Ishikawa (cell line): ENCODE measurements around the gene ZMIZ1.

Experiments
- CEBPB ChIP-seq: IDR thresholded peaks from 2 replicates; pipeline ENCODE4 v1.6.1; 2012
- CREB1 ChIP-seq: IDR thresholded peaks from 2 replicates; pipeline ENCODE4 v1.6.1; 2012; ENCODE audit warnings: low read depth
- EGR1 ChIP-seq: IDR thresholded peaks from 2 replicates; pipeline ENCODE4 v1.6.1; 2012
- EP300 ChIP-seq: IDR thresholded peaks from 2 replicates; pipeline ENCODE4 v1.6.1; 2012; ENCODE audit warnings: borderline replicate concordance
- FOXM1 ChIP-seq: IDR thresholded peaks from 2 replicates; pipeline ENCODE4 v1.6.1; 2012; ENCODE audit warnings: low read depth, borderline replicate concordance
- NFIC ChIP-seq: IDR thresholded peaks from 2 replicates; pipeline ENCODE4 v1.6.1; 2012
- TCF12 ChIP-seq: IDR thresholded peaks from 2 replicates; pipeline ENCODE4 v1.6.1; 2012; ENCODE audit warnings: low read depth
- TEAD4 ChIP-seq: IDR thresholded peaks from 2 replicates; pipeline ENCODE4 v1.6.1; 2012
- YY1 ChIP-seq: IDR thresholded peaks from 2 replicates; pipeline ENCODE4 v1.6.1; 2012; ENCODE audit warnings: low read depth
- ZBTB7A ChIP-seq: IDR thresholded peaks from 2 replicates; pipeline ENCODE4 v1.6.1; 2012; ENCODE audit warnings: low read depth
- TF ChIP-seq, protein P1 (sequence below): IDR thresholded peaks from 2 replicates; pipeline ENCODE4 v1.6.1; 2012
- TF ChIP-seq, protein P2 (sequence below): IDR thresholded peaks from 2 replicates; pipeline ENCODE4 v1.6.1; 2012; ENCODE audit warnings: low read depth, mild to moderate bottlenecking

The ZMIZ1 gene

GRCh38 chr10:79342295-79342761 is 273.6 kb downstream of the ZMIZ1 start:
- TF ChIP-seq, protein P1, sequence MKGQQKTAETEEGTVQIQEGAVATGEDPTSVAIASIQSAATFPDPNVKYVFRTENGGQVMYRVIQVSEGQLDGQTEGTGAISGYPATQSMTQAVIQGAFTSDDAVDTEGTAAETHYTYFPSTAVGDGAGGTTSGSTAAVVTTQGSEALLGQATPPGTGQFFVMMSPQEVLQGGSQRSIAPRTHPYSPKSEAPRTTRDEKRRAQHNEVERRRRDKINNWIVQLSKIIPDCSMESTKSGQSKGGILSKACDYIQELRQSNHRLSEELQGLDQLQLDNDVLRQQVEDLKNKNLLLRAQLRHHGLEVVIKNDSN = no peak
- TF ChIP-seq, protein P2, sequence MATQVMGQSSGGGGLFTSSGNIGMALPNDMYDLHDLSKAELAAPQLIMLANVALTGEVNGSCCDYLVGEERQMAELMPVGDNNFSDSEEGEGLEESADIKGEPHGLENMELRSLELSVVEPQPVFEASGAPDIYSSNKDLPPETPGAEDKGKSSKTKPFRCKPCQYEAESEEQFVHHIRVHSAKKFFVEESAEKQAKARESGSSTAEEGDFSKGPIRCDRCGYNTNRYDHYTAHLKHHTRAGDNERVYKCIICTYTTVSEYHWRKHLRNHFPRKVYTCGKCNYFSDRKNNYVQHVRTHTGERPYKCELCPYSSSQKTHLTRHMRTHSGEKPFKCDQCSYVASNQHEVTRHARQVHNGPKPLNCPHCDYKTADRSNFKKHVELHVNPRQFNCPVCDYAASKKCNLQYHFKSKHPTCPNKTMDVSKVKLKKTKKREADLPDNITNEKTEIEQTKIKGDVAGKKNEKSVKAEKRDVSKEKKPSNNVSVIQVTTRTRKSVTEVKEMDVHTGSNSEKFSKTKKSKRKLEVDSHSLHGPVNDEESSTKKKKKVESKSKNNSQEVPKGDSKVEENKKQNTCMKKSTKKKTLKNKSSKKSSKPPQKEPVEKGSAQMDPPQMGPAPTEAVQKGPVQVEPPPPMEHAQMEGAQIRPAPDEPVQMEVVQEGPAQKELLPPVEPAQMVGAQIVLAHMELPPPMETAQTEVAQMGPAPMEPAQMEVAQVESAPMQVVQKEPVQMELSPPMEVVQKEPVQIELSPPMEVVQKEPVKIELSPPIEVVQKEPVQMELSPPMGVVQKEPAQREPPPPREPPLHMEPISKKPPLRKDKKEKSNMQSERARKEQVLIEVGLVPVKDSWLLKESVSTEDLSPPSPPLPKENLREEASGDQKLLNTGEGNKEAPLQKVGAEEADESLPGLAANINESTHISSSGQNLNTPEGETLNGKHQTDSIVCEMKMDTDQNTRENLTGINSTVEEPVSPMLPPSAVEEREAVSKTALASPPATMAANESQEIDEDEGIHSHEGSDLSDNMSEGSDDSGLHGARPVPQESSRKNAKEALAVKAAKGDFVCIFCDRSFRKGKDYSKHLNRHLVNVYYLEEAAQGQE = no peak
- no peak for TF ChIP-seq EP300

- TF ChIP-seq ZBTB7A = no peak
- TF ChIP-seq, protein P2 = no peak
- TF ChIP-seq, protein P1 = no peak
- TF ChIP-seq EGR1 = no peak
- no peak for TF ChIP-seq FOXM1
- TF ChIP-seq CEBPB = no peak
- TF ChIP-seq NFIC = no peak
Observed at GRCh38 chr10:79342811-79343561, 274.2 kb downstream of the ZMIZ1 start.

DNA sequence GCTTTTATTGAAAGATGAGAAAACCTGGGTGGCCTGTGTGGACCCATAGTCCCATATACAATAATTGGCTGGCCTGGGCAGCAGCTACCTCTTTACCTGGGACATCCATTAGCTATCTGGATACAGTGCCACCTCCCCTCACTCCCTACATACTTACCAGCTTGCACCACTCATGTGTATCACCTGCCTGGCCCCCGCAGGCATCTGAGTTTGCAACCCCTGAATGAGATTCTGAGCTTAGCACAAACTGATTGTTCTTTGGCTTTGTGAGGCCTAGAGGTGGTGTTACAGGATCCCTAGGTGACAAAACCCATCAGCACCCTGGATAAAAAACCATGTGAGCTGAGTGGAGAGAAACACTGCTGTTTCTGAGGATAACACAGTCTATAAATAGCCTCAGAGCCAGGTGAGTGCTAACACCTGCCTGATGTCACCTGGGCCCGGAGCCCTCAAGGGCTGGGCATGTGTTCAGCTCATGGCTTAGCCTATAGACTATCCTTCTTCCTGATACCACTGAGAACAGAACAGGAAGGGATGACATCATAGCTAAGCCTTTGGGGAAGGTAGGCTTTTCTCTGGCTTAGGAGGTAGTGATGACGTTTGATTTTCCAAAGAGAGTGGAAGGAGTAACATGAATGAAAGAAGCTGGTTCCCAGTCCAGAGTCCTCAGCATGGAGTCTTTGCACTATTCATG is 275.9 kb downstream of the ZMIZ1 start:
- TF ChIP-seq, protein P2 = no peak

DNA sequence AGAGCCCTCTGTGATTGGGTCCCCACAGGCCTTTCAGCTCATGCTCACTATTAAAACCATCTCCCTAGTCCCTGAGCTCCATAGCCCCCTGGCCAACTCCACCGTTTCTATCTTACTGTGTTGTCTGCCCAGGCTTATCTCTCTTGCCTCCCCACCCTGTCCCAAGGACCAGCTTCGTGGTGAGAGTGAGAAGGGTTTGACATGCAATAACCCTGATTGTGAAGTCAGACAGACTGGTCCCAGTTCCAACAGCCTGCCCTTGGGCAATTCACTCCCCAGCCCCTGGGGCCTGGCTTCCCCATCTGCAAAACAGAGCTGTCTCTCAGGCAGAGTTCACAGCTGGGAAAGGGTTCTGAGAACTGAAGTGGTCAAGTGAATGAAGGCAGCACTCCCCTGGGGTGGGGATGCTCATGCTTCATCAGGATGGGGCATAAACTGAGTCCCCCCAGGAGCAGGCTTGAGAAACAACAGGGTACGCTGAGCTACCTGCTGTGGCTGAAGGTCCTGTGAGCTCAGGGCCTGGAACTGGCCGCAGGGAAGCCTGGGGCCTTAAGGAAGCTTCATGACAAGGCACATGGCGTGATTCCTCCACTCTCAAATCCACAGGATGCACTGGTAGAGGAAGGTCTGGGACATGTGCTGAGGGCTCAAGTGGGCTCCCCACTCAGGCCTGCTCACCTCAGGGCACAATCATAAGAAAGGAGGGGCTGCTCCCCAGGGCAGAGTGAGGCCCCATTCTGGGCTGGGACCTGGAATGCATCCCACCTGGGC is 276.7 kb downstream of the ZMIZ1 start:
- no peak for TF ChIP-seq TEAD4
- TF ChIP-seq, protein P2 = no peak
- no peak for TF ChIP-seq EP300
- no peak for TF ChIP-seq NFIC
- TF ChIP-seq EGR1 = no peak
- TF ChIP-seq CREB1 = no peak
- TF ChIP-seq, protein P1 = no peak
- no peak for TF ChIP-seq FOXM1
- TF ChIP-seq TCF12 = no peak
- no peak for TF ChIP-seq YY1
